HepG2 (cell line): ENCODE data around the gene GNAL. TPM values are rescaled to one million over a fixed set of nuclear protein-coding genes. Genes with fewer than 3 reads are reported as not detected.

ENCODE experiments used
- ADNP ChIP-seq: sonication (generic); formaldehyde crosslinking; IDR thresholded peaks from 2 replicates; pipeline ENCODE4 v1.4.0; 2020; ENCODE audit warnings: missing genetic modification reagents
- JARID2 ChIP-seq: sonication (generic); formaldehyde crosslinking; IDR thresholded peaks from 2 replicates; pipeline ENCODE4 v1.8.1; 2023; ENCODE audit warnings: missing genetic modification reagents, inconsistent platforms; ENCODE audit not compliant: insufficient replicate concordance
- SETDB1 ChIP-seq: sonication (generic); formaldehyde crosslinking; IDR thresholded peaks from 2 replicates; pipeline ENCODE4 v1.5.1; 2020; ENCODE audit warnings: missing genetic modification reagents, mild to moderate bottlenecking, borderline replicate concordance
- SMYD3 ChIP-seq: sonication (generic); formaldehyde crosslinking; IDR thresholded peaks from 2 replicates; pipeline ENCODE4 v1.8.1; 2023; ENCODE audit warnings: mild to moderate bottlenecking, missing genetic modification reagents
- TGIF2 ChIP-seq: IDR thresholded peaks from 2 replicates; pipeline ENCODE4 v1.6.1; 2016; ENCODE audit warnings: control low read depth, missing compliant biosample characterization
- ZNF160 ChIP-seq: sonication (generic); formaldehyde crosslinking; IDR thresholded peaks from 2 replicates; pipeline ENCODE4 v1.8.0; 2022; ENCODE audit warnings: mild to moderate bottlenecking, inconsistent platforms, missing genetic modification reagents
- polyA plus RNA-seq, 8 experiments: library from polyadenylated mRNA; depleted of rRNA in 3 of 8; stranded (reverse) in 7 of 8; unstranded in 1 of 8; fragments of >200 nt; fragmentation: Illumina TruSeq in 4 of 8; extraction: Trizol in 4 of 8; gene quantifications; 2 replicates each; pipeline versions ENCODE4 v1.2.1 to v1.2.3, GENCODE V29; 2011 to 2016; ENCODE audit warnings: low read depth in 4 of 8, missing spikeins in 1 of 8, mixed read lengths in 1 of 8; ENCODE audit not compliant: insufficient read depth in 1 of 8
- total RNA-seq, 5 experiments: library from RNA; depleted of rRNA; stranded (reverse); fragments of >200 nt; fragmentation: Illumina TruSeq; extraction: Trizol; gene quantifications; 2 replicates each; pipeline ENCODE4 v1.2.3, GENCODE V29; 2016; ENCODE audit warnings: low read depth in 1 of 5
- TF ChIP-seq, protein P1 (sequence below): IDR thresholded peaks from 2 replicates; pipeline ENCODE4 v1.4.0; 2020; ENCODE audit warnings: mild to moderate bottlenecking, missing genetic modification reagents
- TF ChIP-seq, protein P2 (sequence below): sonication (generic); formaldehyde crosslinking; IDR thresholded peaks from 2 replicates; pipeline ENCODE4 v1.5.1; 2020; ENCODE audit warnings: mild to moderate bottlenecking, missing genetic modification reagents, moderate library complexity
- TF ChIP-seq, protein P3 (sequence below): sonication (generic); formaldehyde crosslinking; IDR thresholded peaks from 2 replicates; pipeline ENCODE4 v1.8.1; 2023; ENCODE audit warnings: mild to moderate bottlenecking, missing genetic modification reagents
- TF ChIP-seq, protein P4 (sequence below): sonication (generic); formaldehyde crosslinking; IDR thresholded peaks from 2 replicates; pipeline ENCODE4 v1.8.0; 2022; ENCODE audit warnings: missing genetic modification reagents, mild to moderate bottlenecking, borderline replicate concordance
- TF ChIP-seq, protein P5 (sequence below): sonication (generic); formaldehyde crosslinking; IDR thresholded peaks from 2 replicates; pipeline ENCODE4 v1.4.0; 2020; ENCODE audit warnings: mild to moderate bottlenecking, missing genetic modification reagents
- TF ChIP-seq, protein P6 (sequence below): sonication (generic); formaldehyde crosslinking; IDR thresholded peaks from 2 replicates; pipeline ENCODE4 v1.9.0; 2021; ENCODE audit warnings: missing genetic modification reagents, borderline replicate concordance

Gene GNAL
- total and polyA plus RNA-seq, 2 of the 13 experiments (the other 11 are each of a cell fraction or from before 2014, with no cell fraction given): 0.87 to 1.4 TPM

DNA sequence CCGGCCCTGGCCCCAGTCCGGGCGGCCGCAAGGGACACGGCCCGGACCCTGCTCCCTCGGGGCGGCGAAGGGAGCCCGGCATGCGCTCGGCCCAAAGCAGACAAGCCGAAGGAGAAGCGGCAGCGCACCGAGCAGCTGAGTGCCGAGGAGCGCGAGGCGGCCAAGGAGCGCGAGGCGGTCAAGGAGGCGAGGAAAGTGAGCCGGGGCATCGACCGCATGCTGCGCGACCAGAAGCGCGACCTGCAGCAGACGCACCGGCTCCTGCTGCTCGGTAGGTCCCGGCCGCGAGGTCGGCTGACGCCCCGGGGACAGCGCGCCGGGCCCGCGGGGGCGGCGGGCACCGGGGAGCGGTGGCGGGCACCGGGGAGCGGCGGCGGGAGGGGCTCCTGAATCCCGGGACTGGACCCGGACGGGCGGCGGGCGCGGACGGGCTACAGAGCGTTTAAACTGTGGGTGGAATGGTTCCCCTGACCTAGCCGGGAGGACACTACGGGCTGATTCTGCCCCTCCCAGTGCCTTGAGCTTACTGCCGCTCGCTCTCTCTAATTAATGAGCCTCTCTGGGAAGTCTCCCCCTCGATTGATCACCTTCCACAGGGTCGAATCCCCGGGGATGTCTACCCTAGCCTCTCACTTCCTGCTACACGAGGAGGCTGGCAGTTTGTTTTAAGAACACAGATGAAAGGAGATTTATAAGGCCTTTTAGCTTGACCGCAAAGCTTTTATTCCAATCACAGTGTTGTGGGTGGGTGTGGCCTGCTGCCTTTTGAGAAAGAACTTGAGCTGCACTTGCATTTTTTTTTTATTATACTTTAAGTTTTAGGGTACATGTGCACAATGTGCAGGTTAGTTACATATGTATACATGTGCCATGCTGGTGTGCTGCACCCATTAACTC, 853 bp downstream of the GNAL start (continued):
- TF ChIP-seq, protein P1, sequence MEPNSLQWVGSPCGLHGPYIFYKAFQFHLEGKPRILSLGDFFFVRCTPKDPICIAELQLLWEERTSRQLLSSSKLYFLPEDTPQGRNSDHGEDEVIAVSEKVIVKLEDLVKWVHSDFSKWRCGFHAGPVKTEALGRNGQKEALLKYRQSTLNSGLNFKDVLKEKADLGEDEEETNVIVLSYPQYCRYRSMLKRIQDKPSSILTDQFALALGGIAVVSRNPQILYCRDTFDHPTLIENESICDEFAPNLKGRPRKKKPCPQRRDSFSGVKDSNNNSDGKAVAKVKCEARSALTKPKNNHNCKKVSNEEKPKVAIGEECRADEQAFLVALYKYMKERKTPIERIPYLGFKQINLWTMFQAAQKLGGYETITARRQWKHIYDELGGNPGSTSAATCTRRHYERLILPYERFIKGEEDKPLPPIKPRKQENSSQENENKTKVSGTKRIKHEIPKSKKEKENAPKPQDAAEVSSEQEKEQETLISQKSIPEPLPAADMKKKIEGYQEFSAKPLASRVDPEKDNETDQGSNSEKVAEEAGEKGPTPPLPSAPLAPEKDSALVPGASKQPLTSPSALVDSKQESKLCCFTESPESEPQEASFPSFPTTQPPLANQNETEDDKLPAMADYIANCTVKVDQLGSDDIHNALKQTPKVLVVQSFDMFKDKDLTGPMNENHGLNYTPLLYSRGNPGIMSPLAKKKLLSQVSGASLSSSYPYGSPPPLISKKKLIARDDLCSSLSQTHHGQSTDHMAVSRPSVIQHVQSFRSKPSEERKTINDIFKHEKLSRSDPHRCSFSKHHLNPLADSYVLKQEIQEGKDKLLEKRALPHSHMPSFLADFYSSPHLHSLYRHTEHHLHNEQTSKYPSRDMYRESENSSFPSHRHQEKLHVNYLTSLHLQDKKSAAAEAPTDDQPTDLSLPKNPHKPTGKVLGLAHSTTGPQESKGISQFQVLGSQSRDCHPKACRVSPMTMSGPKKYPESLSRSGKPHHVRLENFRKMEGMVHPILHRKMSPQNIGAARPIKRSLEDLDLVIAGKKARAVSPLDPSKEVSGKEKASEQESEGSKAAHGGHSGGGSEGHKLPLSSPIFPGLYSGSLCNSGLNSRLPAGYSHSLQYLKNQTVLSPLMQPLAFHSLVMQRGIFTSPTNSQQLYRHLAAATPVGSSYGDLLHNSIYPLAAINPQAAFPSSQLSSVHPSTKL (CRISPR knock-in tag): no peak
- TF ChIP-seq SMYD3 (no peak), ZNF160 (no peak), ADNP (CRISPR knock-in tag) (no peak), JARID2 (CRISPR knock-in tag) (no peak), TGIF2 (CRISPR knock-in tag) (no peak), SETDB1 (no peak)
- TF ChIP-seq, protein P2, sequence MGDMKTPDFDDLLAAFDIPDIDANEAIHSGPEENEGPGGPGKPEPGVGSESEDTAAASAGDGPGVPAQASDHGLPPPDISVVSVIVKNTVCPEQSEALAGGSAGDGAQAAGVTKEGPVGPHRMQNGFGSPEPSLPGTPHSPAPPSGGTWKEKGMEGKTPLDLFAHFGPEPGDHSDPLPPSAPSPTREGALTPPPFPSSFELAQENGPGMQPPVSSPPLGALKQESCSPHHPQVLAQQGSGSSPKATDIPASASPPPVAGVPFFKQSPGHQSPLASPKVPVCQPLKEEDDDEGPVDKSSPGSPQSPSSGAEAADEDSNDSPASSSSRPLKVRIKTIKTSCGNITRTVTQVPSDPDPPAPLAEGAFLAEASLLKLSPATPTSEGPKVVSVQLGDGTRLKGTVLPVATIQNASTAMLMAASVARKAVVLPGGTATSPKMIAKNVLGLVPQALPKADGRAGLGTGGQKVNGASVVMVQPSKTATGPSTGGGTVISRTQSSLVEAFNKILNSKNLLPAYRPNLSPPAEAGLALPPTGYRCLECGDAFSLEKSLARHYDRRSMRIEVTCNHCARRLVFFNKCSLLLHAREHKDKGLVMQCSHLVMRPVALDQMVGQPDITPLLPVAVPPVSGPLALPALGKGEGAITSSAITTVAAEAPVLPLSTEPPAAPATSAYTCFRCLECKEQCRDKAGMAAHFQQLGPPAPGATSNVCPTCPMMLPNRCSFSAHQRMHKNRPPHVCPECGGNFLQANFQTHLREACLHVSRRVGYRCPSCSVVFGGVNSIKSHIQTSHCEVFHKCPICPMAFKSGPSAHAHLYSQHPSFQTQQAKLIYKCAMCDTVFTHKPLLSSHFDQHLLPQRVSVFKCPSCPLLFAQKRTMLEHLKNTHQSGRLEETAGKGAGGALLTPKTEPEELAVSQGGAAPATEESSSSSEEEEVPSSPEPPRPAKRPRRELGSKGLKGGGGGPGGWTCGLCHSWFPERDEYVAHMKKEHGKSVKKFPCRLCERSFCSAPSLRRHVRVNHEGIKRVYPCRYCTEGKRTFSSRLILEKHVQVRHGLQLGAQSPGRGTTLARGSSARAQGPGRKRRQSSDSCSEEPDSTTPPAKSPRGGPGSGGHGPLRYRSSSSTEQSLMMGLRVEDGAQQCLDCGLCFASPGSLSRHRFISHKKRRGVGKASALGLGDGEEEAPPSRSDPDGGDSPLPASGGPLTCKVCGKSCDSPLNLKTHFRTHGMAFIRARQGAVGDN (CRISPR knock-in tag): peak; percentile 71
- TF ChIP-seq, protein P3, sequence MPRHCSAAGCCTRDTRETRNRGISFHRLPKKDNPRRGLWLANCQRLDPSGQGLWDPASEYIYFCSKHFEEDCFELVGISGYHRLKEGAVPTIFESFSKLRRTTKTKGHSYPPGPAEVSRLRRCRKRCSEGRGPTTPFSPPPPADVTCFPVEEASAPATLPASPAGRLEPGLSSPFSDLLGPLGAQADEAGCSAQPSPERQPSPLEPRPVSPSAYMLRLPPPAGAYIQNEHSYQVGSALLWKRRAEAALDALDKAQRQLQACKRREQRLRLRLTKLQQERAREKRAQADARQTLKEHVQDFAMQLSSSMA (CRISPR knock-in tag): no peak
- TF ChIP-seq, protein P4, sequence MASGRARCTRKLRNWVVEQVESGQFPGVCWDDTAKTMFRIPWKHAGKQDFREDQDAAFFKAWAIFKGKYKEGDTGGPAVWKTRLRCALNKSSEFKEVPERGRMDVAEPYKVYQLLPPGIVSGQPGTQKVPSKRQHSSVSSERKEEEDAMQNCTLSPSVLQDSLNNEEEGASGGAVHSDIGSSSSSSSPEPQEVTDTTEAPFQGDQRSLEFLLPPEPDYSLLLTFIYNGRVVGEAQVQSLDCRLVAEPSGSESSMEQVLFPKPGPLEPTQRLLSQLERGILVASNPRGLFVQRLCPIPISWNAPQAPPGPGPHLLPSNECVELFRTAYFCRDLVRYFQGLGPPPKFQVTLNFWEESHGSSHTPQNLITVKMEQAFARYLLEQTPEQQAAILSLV: no peak
- TF ChIP-seq, protein P5, sequence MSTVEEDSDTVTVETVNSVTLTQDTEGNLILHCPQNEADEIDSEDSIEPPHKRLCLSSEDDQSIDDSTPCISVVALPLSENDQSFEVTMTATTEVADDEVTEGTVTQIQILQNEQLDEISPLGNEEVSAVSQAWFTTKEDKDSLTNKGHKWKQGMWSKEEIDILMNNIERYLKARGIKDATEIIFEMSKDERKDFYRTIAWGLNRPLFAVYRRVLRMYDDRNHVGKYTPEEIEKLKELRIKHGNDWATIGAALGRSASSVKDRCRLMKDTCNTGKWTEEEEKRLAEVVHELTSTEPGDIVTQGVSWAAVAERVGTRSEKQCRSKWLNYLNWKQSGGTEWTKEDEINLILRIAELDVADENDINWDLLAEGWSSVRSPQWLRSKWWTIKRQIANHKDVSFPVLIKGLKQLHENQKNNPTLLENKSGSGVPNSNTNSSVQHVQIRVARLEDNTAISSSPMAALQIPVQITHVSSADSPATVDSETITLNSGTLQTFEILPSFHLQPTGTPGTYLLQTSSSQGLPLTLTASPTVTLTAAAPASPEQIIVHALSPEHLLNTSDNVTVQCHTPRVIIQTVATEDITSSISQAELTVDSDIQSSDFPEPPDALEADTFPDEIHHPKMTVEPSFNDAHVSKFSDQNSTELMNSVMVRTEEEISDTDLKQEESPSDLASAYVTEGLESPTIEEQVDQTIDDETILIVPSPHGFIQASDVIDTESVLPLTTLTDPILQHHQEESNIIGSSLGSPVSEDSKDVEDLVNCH (CRISPR knock-in tag): no peak
- TF ChIP-seq, protein P6, sequence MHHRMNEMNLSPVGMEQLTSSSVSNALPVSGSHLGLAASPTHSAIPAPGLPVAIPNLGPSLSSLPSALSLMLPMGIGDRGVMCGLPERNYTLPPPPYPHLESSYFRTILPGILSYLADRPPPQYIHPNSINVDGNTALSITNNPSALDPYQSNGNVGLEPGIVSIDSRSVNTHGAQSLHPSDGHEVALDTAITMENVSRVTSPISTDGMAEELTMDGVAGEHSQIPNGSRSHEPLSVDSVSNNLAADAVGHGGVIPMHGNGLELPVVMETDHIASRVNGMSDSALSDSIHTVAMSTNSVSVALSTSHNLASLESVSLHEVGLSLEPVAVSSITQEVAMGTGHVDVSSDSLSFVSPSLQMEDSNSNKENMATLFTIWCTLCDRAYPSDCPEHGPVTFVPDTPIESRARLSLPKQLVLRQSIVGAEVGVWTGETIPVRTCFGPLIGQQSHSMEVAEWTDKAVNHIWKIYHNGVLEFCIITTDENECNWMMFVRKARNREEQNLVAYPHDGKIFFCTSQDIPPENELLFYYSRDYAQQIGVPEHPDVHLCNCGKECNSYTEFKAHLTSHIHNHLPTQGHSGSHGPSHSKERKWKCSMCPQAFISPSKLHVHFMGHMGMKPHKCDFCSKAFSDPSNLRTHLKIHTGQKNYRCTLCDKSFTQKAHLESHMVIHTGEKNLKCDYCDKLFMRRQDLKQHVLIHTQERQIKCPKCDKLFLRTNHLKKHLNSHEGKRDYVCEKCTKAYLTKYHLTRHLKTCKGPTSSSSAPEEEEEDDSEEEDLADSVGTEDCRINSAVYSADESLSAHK (CRISPR knock-in tag): no peak
